Endothelial cell of hepatic sinusoid (primary cell): ENCODE measurements around the gene NBPF3.
"Not testable (repeated sequence)": the region's sequence is repeated elsewhere in the genome, so short reads cannot be mapped to it uniquely, and the experiment has no call there.

Experiments
- in situ Hi-C: cut with HindIII; loops from 2 replicates; pipeline ENCODE4 v1.10.0; 2017; ENCODE audit warnings: low sequenced_read_pairs

The NBPF3 gene

DNA sequence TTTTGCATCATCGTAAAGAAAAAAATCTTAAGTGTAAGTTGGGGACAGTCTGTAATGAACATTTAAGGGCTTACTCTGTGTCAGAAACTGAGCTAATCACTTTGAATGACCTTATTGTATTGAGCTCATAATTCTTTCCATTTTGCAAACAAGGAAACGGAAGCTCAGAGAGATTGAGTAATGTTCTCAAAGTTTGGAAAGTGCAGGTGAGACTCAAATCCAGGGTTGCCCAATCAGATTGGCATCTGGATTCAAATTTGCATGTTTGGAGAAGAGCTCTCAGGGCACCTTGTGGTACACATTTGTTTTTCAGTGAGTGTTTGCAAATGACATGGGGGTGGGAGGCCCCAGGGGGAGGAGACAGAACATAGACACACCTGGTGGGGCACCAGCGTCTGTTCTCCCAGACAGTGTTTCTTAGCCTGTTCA is 77.2 kb downstream of the NBPF3 start:
- in situ Hi-C loops = no loop called here

DNA sequence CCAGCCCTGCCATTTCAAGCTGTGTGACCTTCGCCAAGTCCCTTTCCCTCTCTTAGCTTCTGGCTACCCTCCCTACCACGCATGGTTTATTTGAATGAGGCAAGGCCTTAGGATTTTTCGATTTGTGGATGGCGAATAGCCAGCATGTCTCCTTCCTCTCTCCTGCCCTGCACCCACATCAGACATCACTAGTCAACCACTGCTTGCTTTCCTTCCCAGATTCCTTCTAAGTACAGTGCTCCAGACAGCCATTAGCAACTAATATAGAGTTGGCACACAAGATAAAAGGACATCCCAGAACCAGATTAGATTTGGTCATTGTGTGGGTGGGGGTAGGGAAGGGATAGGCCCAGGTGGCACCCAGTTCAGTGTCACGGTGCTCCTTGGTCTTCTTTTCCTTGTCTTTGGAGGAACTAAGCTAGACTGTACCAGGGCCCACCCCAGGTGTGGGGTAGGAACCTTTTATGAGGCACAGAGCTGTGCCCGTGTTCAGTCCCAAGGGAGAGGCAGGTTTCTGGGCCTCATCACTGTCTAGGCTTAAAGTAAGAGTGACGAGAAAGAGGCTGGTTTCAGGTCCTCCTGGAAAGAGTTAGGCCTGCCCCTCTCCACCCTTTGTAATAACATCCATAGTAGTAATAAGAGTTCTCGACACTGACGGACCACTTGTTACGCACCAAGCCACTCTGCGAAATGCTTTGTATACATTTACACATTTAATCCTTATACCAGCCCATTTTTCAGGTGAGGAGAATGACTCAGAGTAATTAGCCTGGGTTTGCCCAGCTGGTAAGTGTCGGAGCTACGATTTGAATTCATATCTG is 77.9 kb downstream of the NBPF3 start:
- in situ Hi-C loops = no loop called here

DNA sequence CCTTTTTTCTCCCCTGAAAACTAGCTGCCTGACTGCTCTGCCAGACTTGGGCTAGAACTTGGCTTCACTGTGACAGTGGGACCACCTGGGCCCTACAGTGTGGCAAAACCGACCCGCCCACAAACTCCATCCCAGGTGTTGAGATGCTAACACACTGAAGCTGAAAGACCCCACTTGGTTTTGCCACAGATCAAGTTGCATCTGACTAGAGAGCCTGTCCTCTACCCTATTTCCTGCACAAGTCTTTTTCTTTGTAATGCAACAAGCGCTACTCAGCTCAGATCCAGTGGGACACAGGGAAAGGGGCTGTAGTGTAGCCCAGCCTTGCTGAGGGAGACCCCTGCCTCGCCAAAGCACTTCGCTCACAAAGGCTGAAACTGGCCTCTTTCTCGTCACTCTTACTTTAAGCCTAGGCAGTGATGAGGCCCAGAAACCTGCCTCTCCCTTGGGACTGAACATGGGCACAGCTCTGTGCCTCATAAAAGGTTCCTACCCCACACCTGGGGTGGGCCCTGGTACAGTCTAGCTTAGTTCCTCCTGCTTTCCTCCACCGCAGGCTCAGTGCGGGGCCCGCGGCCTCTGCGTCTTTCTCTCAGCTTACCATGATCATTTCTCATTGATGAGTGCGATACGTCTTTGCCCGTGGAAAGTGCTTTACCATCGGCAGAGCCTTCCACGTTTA is 79.0 kb downstream of the NBPF3 start:
- in situ Hi-C loops = no loop called here

DNA sequence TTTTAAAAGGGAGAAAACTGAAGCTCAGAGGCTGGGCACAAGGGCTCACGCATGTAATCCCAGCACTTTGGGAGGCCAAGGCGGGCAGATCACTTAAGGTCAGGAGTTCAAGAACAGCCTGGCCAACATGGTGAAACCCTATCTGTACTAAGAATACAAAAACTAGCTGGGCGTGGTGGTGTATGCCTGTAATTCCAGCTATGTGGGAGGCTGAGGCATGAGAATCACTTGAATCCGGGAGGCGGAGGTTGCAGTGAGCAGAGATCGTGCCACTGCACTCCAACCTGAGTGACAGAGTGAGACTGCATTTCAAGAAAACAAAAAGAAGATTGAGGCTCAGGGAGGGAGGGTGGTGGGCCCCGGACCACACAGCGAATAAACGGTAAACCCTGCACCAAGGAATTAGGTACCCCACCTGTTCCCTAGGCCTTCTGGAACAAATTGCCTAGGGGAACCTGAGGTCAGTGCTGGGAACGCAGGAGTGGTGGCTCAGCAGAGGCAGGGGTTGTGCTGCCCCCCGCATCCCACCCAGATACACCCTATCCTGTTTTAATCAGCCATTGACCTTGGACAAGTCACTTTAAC is 79.6 kb downstream of the NBPF3 start:
- in situ Hi-C loops = not testable (repeated sequence)

DNA sequence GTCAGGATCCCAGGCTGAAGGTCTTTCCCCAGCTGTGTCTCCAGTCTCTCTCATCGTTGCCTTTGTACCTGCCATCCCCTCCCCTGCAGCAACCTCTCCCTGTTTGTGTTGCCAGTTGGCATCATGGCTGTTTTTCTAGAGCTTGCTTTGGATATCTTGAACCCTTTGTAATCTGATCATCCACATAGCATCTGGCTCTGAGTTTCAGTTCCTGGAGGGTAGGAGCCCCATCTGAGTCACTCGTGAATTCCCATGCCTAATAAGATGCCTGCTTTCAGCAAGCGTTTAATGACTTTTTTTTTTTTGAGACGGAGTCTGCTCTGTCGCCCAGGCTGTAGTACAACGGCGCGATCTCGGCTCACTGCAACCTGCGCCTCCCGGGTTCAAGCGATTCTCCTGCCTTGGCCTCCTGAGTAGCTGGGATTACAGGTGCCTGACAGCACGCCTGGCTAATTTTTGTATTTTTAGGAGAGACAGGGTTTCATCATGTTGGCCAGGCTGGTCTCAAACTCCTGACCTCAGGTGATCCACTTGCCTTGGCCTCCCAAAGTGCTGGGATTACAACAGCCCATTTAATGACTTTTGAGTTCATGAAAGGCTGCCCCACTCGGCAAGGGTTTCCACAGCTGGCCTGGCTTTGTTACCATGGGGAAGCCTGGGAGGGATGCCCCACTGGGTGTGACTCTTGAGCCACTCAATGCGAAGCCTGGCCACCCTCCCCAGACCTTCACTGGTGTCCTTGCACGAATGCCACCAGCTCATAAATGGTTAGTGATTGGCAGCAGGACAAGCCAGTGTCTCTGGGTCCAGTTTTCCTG is 81.2 kb downstream of the NBPF3 start:
- in situ Hi-C loops = no loop called here

DNA sequence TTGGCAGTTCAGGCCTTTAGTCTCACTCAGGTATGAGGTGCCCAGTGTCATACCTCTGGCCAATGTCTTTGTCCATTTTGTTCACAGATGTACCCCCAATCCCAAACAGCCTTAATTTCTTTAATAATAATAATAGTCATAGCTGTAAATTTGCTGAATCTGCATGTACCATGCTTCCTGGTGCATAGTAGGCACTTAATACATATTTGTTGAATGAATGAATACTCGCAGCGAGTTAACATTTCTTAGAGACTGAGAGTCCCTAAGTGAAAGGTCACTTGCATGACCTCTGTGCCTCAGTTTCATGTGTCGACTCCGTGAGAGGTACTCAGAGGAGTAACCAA is 81.8 kb downstream of the NBPF3 start:
- in situ Hi-C loops = no loop called here

DNA sequence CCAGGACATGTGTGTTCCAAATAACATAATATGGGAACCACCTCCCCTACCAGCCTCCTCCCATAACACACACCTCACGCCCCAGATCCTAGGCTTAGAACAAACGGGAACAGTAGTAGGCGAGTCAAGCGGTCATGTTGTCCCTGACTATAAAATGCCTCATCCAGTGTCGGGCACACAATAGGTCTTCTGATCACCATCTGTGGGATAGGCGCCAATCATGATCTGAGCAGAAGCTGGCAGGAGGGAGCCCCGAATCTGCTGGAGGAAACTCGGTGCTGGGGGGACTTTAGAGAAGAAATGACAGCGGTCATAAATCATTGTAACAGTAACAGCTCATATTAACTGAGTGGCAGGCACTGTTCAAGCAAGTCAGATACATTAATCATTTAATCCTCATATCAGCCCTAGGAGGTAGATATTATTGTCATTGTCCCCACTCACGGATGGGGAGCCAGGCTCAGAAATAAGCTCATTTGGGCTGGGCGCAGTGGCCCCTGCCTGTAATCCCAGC is 82.6 kb downstream of the NBPF3 start:
- in situ Hi-C loops = no loop called here

DNA sequence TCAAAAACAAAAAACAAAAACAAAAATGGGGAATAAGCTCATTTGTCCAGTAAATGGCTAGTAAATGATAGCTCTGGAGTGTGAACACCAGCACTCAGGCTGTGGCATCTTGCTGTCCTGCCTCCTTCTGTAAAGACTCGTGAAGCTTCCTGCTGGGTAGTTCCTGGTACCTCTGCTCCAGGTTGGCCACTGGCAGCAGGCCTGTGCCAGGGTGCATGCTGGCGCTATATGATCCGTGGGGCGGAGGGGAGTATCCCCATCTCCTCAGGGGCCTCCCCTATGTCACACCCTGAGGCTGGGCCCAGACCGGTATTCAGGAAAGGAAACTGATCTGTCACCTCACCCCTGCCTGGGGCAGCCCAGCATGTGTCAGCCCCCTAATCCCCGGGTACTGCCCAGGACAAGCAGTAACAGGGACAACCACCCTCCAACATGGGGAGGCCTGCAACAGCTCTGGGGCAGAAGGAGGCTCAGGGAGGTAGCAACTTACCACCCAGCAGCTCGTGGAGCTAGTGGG is 83.4 kb downstream of the NBPF3 start:
- in situ Hi-C loops = no loop called here

DNA sequence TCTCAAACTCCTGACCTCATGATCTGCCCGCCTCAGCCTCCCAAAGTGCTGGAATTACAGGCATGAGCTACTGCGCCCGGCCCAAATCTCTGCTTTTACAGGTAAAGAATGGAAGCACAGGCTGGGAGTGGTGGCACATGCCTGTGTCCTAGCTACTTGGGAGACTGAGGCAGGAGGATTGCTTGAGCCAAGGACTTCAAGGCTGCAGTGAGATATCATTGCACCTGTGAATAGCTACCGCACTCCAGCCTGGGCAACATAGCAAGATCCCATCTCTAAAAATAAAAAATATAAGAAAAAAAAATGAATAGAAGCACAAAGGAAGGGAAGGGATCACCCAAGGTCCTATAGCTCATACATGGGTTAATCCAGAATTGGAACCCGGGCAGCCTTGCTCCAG is 84.3 kb downstream of the NBPF3 start:
- in situ Hi-C loops = no loop called here

DNA sequence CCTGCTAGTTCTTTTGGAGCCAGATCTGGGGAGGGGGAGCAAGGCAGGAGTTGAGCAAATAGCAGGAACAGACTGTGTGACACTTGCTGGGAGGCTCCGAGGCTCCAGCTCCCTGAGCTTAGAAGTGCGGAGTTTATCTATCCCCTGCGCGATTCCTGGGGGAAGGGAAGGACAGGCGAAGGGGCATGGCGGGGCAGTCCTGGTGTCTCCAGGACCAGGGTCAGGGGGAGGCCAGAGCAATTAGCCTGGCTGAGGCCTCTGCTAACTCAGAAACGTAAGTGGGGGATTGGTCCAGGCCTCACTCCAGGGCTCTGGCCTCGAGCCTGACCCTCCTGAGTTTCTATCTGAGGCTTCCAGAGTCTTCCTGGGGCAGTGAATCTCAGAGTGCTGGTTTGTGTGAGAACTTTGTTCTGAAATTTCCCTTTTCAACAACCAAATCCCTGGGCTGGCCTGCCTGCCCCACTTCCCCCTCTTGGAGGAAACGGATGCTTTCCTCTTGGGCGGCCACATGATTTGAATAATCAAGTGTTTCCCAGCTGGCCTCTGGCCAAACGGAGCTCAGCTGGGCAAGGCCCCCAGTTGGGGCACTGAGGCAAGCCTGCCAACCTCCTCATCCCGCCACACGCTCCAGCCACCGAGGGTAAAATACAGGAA is 84.9 kb downstream of the NBPF3 start:
- in situ Hi-C loops = no loop called here

DNA sequence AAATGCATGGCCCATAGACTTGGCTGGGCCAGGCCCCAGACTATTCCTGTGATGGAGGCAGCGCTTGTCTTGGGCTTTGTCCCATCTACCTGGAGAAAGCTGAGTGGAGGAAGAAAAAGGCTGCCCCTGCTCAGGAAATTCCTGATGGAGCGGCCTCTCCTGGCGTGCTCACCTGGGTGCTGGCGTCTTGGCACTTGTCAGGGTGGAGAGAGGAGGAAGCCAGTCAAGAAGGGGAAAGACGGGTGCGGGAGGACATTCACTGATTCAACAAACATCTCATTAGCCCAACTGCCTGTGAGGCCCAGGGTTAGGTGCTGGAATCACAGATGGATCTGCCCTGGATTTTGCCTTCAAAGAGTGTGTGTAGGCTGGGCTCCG is 85.4 kb downstream of the NBPF3 start:
- in situ Hi-C loops = no loop called here

DNA sequence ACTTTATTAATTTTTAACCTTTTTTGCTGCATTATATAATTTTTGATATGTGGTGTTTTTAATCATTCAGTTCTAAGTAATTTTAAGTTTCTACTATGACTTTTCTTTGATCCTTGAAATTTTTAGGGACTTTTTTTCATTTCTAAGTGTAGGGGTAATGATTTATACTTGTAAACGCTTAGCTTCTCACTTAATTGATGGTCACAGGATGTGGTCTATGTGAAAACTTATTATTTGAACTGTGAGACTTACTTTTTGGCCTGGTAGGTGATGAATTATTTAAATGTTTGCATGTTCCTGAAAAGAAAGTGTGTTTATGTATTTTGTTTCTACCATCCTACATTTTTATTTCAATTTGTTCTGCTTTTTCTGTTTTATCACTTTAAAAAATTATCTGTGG is 86.5 kb downstream of the NBPF3 start:
- in situ Hi-C loops = no loop called here

DNA sequence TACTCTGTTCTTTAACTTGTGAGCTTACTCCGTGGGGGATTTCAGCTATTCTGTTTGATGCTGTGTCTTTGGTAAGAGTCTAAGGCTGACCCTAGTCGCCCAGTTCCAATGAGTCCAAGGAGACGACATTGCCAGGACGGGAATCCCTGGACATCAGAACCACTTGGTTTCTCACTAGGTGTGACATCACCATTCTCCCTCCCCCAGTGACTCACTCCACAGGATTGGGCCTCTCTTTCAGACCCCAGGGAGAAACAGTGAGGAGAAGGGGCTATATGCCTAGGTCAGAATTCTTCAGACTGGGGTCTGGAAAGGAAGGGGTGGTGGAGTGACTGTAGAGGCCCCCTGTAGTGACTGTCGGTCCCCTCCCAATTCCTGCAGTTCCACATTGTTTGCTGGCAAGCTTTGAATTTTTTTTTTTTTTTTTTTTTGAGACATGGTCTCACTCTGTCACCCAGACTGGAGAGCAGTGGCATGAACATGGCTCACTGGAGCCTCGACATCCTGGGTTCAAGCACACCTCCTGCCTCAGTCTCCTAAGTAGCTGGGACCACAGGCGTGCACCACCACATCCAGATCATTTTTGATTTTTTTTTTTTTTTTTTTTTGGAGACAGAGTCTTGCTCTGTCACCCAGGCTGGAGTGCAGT is 90.6 kb downstream of the NBPF3 start:
- in situ Hi-C loops = loop anchor here (5.0 kb wide), 1 partner anchor 47 kb away; no protein-coding TSS in a partner anchor

DNA sequence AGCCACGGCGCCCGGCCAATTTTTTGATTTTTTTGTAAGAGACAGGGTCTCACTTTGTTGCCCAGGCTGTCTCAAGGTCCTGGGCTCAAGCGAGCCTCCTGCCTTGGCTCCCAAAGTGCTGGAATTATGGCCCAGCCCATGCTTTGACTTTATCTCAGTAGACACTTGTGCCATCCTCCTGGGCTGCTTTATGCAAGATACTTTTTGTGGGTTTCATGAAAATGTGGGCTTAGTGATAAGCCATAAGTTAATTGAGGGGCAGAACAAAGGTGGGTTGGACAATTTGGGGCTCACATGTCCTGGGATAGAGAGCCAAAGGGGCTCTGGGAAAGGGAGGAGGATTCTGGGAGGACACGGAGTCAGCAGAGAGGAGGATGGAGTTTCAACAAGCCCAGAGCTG is 91.3 kb downstream of the NBPF3 start:
- in situ Hi-C loops = loop anchor here (5.0 kb wide), 1 partner anchor 46 kb away; no protein-coding TSS in a partner anchor

DNA sequence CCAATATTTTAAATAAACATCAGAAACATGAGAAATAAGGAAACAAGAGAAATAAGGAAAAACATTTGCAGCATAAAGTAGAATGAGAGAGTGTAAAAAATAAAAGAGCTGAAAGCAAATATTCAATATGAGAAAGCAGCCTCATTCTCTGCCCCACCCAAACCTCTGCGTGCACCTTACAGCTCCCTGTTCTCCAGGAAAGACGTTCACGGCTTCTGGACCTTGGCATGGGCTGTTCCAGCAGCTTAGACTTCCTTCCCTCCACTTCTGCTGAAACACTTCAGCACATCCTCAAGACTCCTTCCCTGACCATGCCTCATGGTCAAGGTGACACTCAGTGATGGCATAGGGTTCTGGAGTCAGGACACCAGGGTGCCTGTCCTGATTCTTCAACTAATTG is 92.6 kb downstream of the NBPF3 start:
- in situ Hi-C loops = loop anchor here (5.0 kb wide), 1 partner anchor 45 kb away; no protein-coding TSS in a partner anchor

DNA sequence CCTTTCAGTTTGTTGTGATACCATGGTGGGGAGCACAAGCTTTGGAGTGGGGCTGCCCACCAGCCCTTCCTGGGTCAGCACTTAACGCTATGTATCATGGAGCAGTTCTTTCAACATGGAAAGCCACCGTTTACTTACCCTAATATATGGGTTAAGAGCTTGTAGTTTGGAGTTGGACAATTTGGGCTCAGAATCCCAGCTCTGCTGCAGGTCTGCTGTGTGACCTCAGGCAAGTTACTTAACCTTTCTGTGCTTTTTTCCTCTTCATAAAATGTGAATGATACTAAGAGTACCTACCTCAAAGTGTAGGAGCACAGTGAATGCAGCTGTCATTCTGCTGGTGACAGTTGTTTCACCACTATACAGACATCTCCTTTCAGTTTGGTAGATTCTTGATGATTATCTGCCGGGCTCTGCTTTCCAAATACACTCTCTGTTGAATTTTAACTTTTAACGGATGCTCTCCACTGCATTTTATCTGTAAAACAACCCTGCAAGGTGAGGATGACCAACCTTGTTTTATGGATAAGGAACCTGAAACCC is 93.1 kb downstream of the NBPF3 start:
- in situ Hi-C loops = loop anchor here (5.0 kb wide), 1 partner anchor 44 kb away; no protein-coding TSS in a partner anchor

DNA sequence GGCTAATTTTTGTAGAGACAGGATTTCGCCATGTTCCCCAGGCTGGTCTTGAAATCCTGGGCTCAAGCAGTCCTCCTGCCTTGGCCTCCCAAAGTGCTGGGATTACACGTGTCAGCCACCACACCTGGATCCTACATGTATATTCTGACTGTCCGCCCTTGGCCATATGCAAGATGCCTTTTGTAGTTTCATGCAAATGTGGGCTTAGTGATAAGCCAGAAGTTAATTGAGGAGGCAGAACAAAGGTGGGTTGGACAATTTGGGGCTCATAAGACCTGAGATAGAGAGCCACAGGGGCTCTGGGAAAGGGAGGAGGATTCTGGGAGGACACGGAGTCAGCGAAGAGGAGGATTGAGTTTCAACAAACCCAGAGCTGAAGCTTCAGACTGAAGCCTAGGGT is 94.2 kb downstream of the NBPF3 start:
- in situ Hi-C loops = loop anchor here (5.0 kb wide), 1 partner anchor 43 kb away; no protein-coding TSS in a partner anchor
